CD4-positive, CD25-positive, alpha-beta regulatory T cell (primary cell): Measurements from ENCODE around the gene DNAJA2. TPM values are rescaled to one million over a fixed set of nuclear protein-coding genes. Genes with fewer than 3 reads are reported as not detected.

Source experiments
- ATAC-seq, 2 donors: fragments of 150-1000 bp; cut with Tn5 transposase; one replicate each; pipeline ENCODE4 v1.10.0; 2021; ENCODE audit warnings: low read depth in 2 of 2, moderate number of reproducible peaks in 2 of 2, moderate library complexity in 1 of 2
- DNase-seq, 3 donors: peaks; one replicate each; pipeline versions ENCODE4 v3.0.0 to v3.0.0-alpha.2; 2012 to 2022; ENCODE audit warnings: mixed read lengths in 1 of 3
- H3K27ac ChIP-seq: one replicate; pipeline ENCODE4 v1.7.0; 2013; ENCODE audit warnings: mild to moderate bottlenecking, low read length; ENCODE audit not compliant: insufficient read depth, poor library complexity, severe bottlenecking
- H3K27me3 ChIP-seq: one replicate; pipeline ENCODE4 v1.7.0; 2013; ENCODE audit warnings: low read length; ENCODE audit not compliant: control insufficient read depth, insufficient read depth
- H3K36me3 ChIP-seq: one replicate; pipeline ENCODE4 v1.7.0; 2013; ENCODE audit warnings: mild to moderate bottlenecking, low read length, moderate library complexity; ENCODE audit not compliant: control insufficient read depth, insufficient read depth
- H3K4me1 ChIP-seq: 2 replicates; pipeline ENCODE4 v1.7.0; 2013; ENCODE audit warnings: mild to moderate bottlenecking, low read length; ENCODE audit not compliant: insufficient read depth, control insufficient read depth, poor library complexity, severe bottlenecking
- H3K4me3 ChIP-seq: one replicate; pipeline ENCODE4 v1.7.0; 2013; ENCODE audit warnings: low read depth, mild to moderate bottlenecking, low read length, moderate library complexity
- H3K9me3 ChIP-seq, 2 experiments: 1 replicate in 1 of 2; 2 replicates in 1 of 2; pipeline ENCODE4 v1.7.0; 2013; ENCODE audit warnings: low read length in 2 of 2, mild to moderate bottlenecking in 1 of 2, moderate library complexity in 1 of 2; ENCODE audit not compliant: control insufficient read depth in 2 of 2
- H3K27ac Mint-ChIP-seq, 3 donors: one replicate each; pipeline ENCODE4 v1.8.0; 2020 to 2022; ENCODE audit warnings: mild to moderate bottlenecking in 3 of 3, mixed read lengths in 3 of 3, moderate library complexity in 2 of 3
- H3K27me3 Mint-ChIP-seq: one replicate; pipeline ENCODE4 v1.8.0; 2022; ENCODE audit warnings: mild to moderate bottlenecking, mixed read lengths
- H3K36me3 Mint-ChIP-seq: one replicate; pipeline ENCODE4 v1.8.0; 2020; ENCODE audit warnings: mixed read lengths
- H3K4me1 Mint-ChIP-seq, 4 donors: one replicate each; pipeline ENCODE4 v1.8.0; 2020 to 2022; ENCODE audit warnings: mixed read lengths in 4 of 4, mild to moderate bottlenecking in 1 of 4
- H3K4me3 Mint-ChIP-seq, 4 donors: one replicate each; pipeline ENCODE4 v1.8.0; 2020 to 2022; ENCODE audit warnings: mild to moderate bottlenecking in 4 of 4, mixed read lengths in 4 of 4, moderate library complexity in 3 of 4
- H3K9me3 Mint-ChIP-seq, 7 donors: one replicate each; pipeline ENCODE4 v1.8.0; 2020 to 2022; ENCODE audit warnings: mixed read lengths in 7 of 7, mild to moderate bottlenecking in 3 of 7, moderate library complexity in 2 of 7
- polyA plus RNA-seq, 4 donors: library from polyadenylated mRNA; unstranded; fragments of 300-500 nt; fragmentation: Illumina TruSeq; gene quantifications; one replicate each; pipeline ENCODE4 v1.2.3, GENCODE V29; 2021
- total RNA-seq: library from RNA; stranded (reverse); gene quantifications from one replicate; pipeline ENCODE4 v1.2.3, GENCODE V29; 2022

The DNAJA2 gene
- total and polyA plus RNA-seq, 5 donors from 2014 or later: 90.8 to 110 (median 94.8) TPM

DNA sequence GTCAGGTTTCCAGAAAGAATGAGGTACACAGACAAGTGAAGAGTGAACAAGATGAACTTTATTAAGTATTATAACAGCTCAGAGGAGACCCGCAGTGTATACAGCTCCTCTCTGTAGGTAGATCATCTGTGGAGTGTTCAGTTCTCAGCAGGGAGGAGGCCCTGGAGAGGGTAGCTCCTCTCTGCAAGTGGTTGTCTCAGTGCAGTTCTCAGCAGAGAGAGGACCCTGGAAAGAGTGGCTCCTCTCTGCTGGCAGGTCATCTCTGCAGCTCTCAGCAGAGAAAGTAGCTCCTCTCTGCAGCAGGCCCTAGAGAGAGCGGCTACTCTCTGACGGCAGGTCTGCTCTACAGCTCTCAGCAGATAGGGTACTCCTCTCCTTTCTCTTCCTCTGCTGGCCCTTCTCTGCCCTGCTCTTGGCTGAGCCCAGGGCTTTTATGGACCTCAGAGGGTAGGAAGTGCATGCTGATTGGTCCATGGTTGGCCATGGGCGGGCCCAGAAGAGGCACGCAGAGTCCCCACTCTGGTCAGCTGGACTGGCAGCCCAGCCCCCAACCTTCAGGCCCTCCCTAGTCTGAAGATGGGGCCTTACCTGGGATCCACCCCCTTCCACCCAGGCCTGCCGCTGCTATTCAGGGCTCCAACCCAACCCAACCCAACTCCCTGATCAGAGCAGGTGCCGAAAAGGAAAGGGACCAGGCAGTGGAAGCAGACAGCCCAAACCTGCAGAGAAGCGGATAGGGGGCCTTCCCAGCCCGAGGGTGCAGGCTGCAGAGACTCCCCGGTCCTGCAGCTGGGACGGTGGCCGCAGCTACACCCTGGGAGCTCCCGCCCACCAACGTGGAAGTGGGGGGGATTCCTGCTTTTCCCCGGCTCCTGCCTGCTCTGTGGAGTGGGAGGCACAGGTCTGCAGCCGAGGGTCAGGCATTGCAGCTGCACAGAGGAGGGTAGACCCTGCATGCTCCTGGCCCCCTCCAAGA, 18.5 kb upstream of the DNAJA2 start:
- H3K36me3 ChIP-seq: no peaks in the 10 kb centered on the region
- Mint-ChIP-seq H3K27me3 (no peaks in the 10 kb centered on the region), H3K4me3 (no peak overlapping the region), H3K36me3 (no peaks in the 10 kb centered on the region), H3K4me1 (no peaks in the 10 kb centered on the region), H3K9me3 (no peaks in the 10 kb centered on the region), H3K27ac (no peak overlapping the region)
- H3K4me3 ChIP-seq: no peak overlapping the region
- ATAC-seq (no peak), DNase-seq (no peak)
- no peak overlapping the region for H3K27ac ChIP-seq
- no peaks in the 10 kb centered on the region for H3K4me1 ChIP-seq
- H3K27me3 ChIP-seq: no peaks in the 10 kb centered on the region
- no peaks in the 10 kb centered on the region for H3K9me3 ChIP-seq

GRCh38 chr16:46986896-46987295, 13.4 kb upstream of the DNAJA2 start:
- no peak for ATAC-seq
- Mint-ChIP-seq H3K27me3 (no peaks in the 10 kb centered on the region), H3K27ac (no peak overlapping the region), H3K4me3 (no peak overlapping the region), H3K9me3 (no peaks in the 10 kb centered on the region), H3K4me1 (peaks cover 0 to 9% (median under 1%) of the 10 kb centered on the region in 4 donors), H3K36me3 (no peaks in the 10 kb centered on the region)
- Histone ChIP-seq H3K9me3 (no peaks in the 10 kb centered on the region), H3K27me3 (no peaks in the 10 kb centered on the region), H3K27ac (no peak overlapping the region), H3K36me3 (no peaks in the 10 kb centered on the region), H3K4me3 (no peak overlapping the region), H3K4me1 (no peaks in the 10 kb centered on the region)
- DNase-seq: no peak

GRCh38 chr16:46986438-46986837, 13.0 kb upstream of the DNAJA2 start:
- Histone ChIP-seq H3K4me1 (no peaks in the 10 kb centered on the region), H3K27me3 (no peaks in the 10 kb centered on the region), H3K36me3 (no peaks in the 10 kb centered on the region), H3K9me3 (no peaks in the 10 kb centered on the region), H3K4me3 (no peak overlapping the region), H3K27ac (no peak overlapping the region)
- Mint-ChIP-seq H3K36me3 (no peaks in the 10 kb centered on the region), H3K9me3 (no peaks in the 10 kb centered on the region), H3K27ac (no peak overlapping the region), H3K4me3 (no peak overlapping the region), H3K4me1 (peaks cover 0 to 9% (median under 1%) of the 10 kb centered on the region in 4 donors), H3K27me3 (no peaks in the 10 kb centered on the region)
- no peak for ATAC-seq
- no peak for DNase-seq

DNA sequence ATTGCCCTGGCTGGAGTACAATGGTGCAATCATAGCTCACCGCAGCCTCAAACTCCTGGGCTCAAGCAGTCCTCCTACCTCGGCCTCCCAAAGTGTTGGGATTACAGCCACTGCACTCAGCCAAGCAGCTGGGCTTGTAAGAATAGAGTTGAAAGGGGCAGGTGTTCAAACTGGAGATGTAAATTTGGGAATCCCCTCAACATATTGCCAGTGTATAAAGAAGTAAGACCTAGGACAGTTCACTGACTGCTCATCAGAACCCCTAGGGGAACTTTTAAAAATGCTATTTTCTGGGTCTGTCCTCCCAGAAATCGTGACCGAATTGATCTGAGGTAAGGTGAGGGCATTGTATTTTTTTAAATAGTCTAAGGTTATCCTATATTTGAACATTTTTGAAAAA, 8.9 kb upstream of the DNAJA2 start:
- no peaks in the 10 kb centered on the region for H3K36me3 Mint-ChIP-seq
- Histone ChIP-seq H3K27ac (no peak overlapping the region), H3K4me3 (no peak overlapping the region), H3K9me3 (no peaks in the 10 kb centered on the region), H3K27me3 (no peaks in the 10 kb centered on the region), H3K4me1 (no peaks in the 10 kb centered on the region), H3K36me3 (no peaks in the 10 kb centered on the region)
- H3K4me3 Mint-ChIP-seq: no peak overlapping the region
- no peaks in the 10 kb centered on the region for H3K9me3 Mint-ChIP-seq
- no peaks in the 10 kb centered on the region for H3K27me3 Mint-ChIP-seq
- H3K27ac Mint-ChIP-seq: no peak overlapping the region
- ATAC-seq (no peak), DNase-seq (no peak)
- peaks cover 0 to 9% (median 5%) of the 10 kb centered on the region in 4 donors for H3K4me1 Mint-ChIP-seq

DNA sequence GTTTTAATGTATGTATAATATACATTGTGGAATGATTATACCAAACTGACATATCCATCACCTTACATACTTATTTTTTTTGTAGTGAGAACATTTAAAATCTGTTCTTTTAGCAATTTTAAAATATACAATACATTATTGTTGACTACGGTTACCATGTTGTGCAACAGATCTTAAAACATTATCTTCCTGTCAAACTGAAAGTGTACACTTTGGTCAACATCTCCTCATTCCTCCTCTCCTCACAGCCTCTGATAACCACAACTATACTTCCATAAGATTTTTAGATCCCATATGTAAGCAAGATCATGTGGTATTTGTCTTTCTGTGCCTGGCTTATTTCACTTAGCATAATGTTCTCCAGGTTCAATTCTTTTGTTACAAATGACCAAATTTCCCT, 7.5 kb upstream of the DNAJA2 start:
- Histone ChIP-seq H3K4me1 (peaks cover 11% of the 10 kb centered on the region), H3K36me3 (no peaks in the 10 kb centered on the region), H3K27ac (no peak overlapping the region), H3K9me3 (no peaks in the 10 kb centered on the region), H3K27me3 (no peaks in the 10 kb centered on the region), H3K4me3 (no peak overlapping the region)
- Mint-ChIP-seq H3K27ac (no peak overlapping the region), H3K36me3 (no peaks in the 10 kb centered on the region), H3K4me1 (peaks cover 11 to 19% (median 16%) of the 10 kb centered on the region in 4 donors), H3K27me3 (no peaks in the 10 kb centered on the region), H3K4me3 (no peak overlapping the region), H3K9me3 (peaks cover 0 to under 1% (median 0%) of the 10 kb centered on the region in 7 donors)
- ATAC-seq (no peak), DNase-seq (no peak)

- peaks cover 22 to 43% (median 35%) of the 10 kb centered on the region in 4 donors for H3K4me1 Mint-ChIP-seq
- Histone ChIP-seq H3K4me3 (peak overlapping the region; percentile 55), H3K36me3 (no peaks in the 10 kb centered on the region), H3K4me1 (peaks cover 40% of the 10 kb centered on the region), H3K27ac (peak overlapping the region; percentile 65), H3K27me3 (no peaks in the 10 kb centered on the region), H3K9me3 (no peaks in the 10 kb centered on the region)
- ATAC-seq: no peak
- H3K4me3 Mint-ChIP-seq: peak overlapping the region in 2 of 4 donors; percentile 13 to 70
- peak in 1 of 3 donors; percentile 63 for DNase-seq
- peaks cover 5% of the 10 kb centered on the region for H3K36me3 Mint-ChIP-seq
- peak overlapping the region; percentile 39 to 91 (median 88) for H3K27ac Mint-ChIP-seq
- no peaks in the 10 kb centered on the region for H3K27me3 Mint-ChIP-seq
- peaks cover 0 to 2% (median 0%) of the 10 kb centered on the region in 7 donors for H3K9me3 Mint-ChIP-seq
Measured at GRCh38 chr16:46976550-46976949, 3.1 kb upstream of the DNAJA2 start.

DNA sequence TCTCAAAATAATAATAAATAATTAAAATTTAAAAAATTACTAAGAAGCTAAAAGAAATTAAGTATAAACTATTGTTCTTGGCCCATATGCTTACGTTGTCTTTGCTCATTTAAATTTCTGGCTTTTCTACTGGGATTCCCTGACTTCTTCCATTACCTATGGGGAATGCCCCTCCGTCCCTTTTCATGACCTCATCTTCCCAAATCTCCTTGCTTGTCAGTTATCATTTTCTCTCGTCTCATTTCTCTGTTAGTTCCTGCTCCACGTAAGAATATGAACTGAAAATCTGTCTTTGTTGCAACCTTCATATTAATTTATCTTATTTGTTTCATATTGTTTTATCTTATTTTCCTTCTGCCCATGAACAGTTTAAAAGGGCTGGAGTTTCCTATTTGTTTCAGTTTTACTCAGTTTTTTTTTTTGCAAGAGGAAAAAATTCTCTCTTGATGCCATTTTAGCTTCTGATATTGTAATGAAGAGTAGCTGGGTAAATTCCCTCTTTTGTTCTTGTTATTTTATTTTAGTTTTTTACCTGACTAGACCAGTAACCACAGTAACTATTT, 2.5 kb upstream of the DNAJA2 start:
- Mint-ChIP-seq H3K4me3 (peak overlapping the region; percentile 13 to 78 (median 62)), H3K27me3 (no peaks in the 10 kb centered on the region), H3K27ac (peak overlapping the region; percentile 39 to 91 (median 88)), H3K9me3 (peaks cover 0 to 2% (median 0%) of the 10 kb centered on the region in 7 donors), H3K36me3 (peaks cover 9% of the 10 kb centered on the region), H3K4me1 (peaks cover 28 to 47% (median 40%) of the 10 kb centered on the region in 4 donors)
- ATAC-seq: no peak
- Histone ChIP-seq H3K9me3 (no peaks in the 10 kb centered on the region), H3K4me1 (peaks cover 46% of the 10 kb centered on the region), H3K36me3 (peaks cover 4% of the 10 kb centered on the region), H3K27me3 (no peaks in the 10 kb centered on the region), H3K27ac (peak overlapping the region; percentile 65), H3K4me3 (peak overlapping the region; percentile 55)
- DNase-seq: no peak
